Osteocyte (in vitro differentiated cells): ENCODE measurements around the gene CDC34. TPM values are rescaled to one million over a fixed set of nuclear protein-coding genes. Genes with fewer than 3 reads are reported as not detected.

Experiments
- DNase-seq: peaks from one replicate; pipeline ENCODE4 v3.0.0; 2021; ENCODE audit warnings: mixed read lengths; ENCODE audit not compliant: unreplicated experiment; ENCODE audit errors: extremely low spot score
- H3K27ac Mint-ChIP-seq: one replicate; pipeline ENCODE4 v1.8.0; 2021; ENCODE audit warnings: mild to moderate bottlenecking, mixed read lengths; ENCODE audit not compliant: unreplicated experiment
- H3K27me3 Mint-ChIP-seq: one replicate; pipeline ENCODE4 v1.8.0; 2021; ENCODE audit warnings: mixed read lengths; ENCODE audit not compliant: unreplicated experiment
- H3K36me3 Mint-ChIP-seq: one replicate; pipeline ENCODE4 v1.8.0; 2021; ENCODE audit warnings: mixed read lengths; ENCODE audit not compliant: unreplicated experiment
- H3K4me1 Mint-ChIP-seq: one replicate; pipeline ENCODE4 v1.8.0; 2021; ENCODE audit warnings: mixed read lengths; ENCODE audit not compliant: unreplicated experiment
- H3K4me3 Mint-ChIP-seq: one replicate; pipeline ENCODE4 v1.8.0; 2021; ENCODE audit warnings: mild to moderate bottlenecking, moderate library complexity, mixed read lengths; ENCODE audit not compliant: unreplicated experiment
- H3K9me3 Mint-ChIP-seq: one replicate; pipeline ENCODE4 v1.8.0; 2021; ENCODE audit warnings: mixed read lengths; ENCODE audit not compliant: unreplicated experiment
- total RNA-seq: library from RNA; stranded (reverse); gene quantifications from 2 replicates; pipeline ENCODE4 v1.2.1, GENCODE V29; 2021
- TF ChIP-seq, protein P1 (sequence below): fragments of 200-600 bp; sonication (generic); IDR thresholded peaks from 2 replicates; pipeline ENCODE4 v1.5.0; 2021; ENCODE audit warnings: antibody characterized with exemption, mild to moderate bottlenecking, moderate library complexity

CDC34 gene
- total RNA-seq, 1 donor from 2014 or later, result 65.3 TPM

DNA sequence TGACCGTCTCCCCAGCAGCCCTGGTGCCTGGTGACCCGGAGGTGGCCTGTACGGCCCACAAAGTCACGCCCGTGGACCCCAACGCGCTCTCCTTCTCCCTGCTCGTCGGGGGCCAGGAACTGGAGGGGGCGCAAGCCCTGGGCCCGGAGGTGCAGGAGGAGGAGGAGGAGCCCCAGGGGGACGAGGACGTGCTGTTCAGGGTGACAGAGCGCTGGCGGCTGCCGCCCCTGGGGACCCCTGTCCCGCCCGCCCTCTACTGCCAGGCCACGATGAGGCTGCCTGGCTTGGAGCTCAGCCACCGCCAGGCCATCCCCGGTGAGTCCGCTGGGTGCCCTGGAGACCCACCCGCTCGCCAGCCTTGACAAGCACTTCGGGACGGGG lies 33.1 kb upstream of the CDC34 start:
- TF ChIP-seq, protein P1, sequence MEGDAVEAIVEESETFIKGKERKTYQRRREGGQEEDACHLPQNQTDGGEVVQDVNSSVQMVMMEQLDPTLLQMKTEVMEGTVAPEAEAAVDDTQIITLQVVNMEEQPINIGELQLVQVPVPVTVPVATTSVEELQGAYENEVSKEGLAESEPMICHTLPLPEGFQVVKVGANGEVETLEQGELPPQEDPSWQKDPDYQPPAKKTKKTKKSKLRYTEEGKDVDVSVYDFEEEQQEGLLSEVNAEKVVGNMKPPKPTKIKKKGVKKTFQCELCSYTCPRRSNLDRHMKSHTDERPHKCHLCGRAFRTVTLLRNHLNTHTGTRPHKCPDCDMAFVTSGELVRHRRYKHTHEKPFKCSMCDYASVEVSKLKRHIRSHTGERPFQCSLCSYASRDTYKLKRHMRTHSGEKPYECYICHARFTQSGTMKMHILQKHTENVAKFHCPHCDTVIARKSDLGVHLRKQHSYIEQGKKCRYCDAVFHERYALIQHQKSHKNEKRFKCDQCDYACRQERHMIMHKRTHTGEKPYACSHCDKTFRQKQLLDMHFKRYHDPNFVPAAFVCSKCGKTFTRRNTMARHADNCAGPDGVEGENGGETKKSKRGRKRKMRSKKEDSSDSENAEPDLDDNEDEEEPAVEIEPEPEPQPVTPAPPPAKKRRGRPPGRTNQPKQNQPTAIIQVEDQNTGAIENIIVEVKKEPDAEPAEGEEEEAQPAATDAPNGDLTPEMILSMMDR, result no peak
- no peak overlapping the region for H3K27ac Mint-ChIP-seq
- no peaks in the 10 kb centered on the region for H3K9me3 Mint-ChIP-seq
- DNase-seq, result no peak
- H3K4me3 Mint-ChIP-seq, result no peak overlapping the region
- H3K27me3 Mint-ChIP-seq, result peaks cover 16% of the 10 kb centered on the region
- H3K36me3 Mint-ChIP-seq, result no peaks in the 10 kb centered on the region
- no peaks in the 10 kb centered on the region for H3K4me1 Mint-ChIP-seq

GRCh38 chr19:498977-499623 lies 32.5 kb upstream of the CDC34 start:
- no peak overlapping the region for H3K27ac Mint-ChIP-seq
- DNase-seq, result no peak
- peaks cover 16% of the 10 kb centered on the region for H3K27me3 Mint-ChIP-seq
- TF ChIP-seq, protein P1, result no peak
- no peaks in the 10 kb centered on the region for H3K4me1 Mint-ChIP-seq
- H3K4me3 Mint-ChIP-seq, result no peak overlapping the region
- no peaks in the 10 kb centered on the region for H3K36me3 Mint-ChIP-seq
- no peaks in the 10 kb centered on the region for H3K9me3 Mint-ChIP-seq

DNA sequence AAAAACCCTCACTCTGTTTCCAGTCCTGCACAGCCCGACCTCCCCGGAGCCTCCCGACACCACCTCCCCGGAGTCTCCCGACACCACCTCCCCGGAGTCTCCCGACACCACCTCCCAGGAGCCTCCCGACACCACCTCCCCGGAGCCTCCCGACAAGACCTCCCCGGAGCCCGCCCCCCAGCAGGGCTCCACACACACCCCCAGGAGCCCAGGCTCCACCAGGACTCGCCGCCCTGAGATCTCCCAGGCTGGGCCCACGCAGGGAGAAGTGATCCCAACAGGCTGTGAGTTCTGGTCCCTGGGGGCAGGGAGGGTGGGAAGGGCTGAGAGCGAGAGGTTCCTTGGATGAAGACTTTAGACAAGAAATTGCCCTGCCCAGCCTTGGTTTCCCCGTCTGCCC lies 29.9 kb upstream of the CDC34 start:
- TF ChIP-seq, protein P1, result no peak
- no peaks in the 10 kb centered on the region for H3K9me3 Mint-ChIP-seq
- no peak for DNase-seq
- H3K4me3 Mint-ChIP-seq, result no peak overlapping the region
- H3K36me3 Mint-ChIP-seq, result no peaks in the 10 kb centered on the region
- H3K4me1 Mint-ChIP-seq, result peaks cover 6% of the 10 kb centered on the region
- H3K27me3 Mint-ChIP-seq, result peaks cover 13% of the 10 kb centered on the region
- H3K27ac Mint-ChIP-seq, result no peak overlapping the region

DNA sequence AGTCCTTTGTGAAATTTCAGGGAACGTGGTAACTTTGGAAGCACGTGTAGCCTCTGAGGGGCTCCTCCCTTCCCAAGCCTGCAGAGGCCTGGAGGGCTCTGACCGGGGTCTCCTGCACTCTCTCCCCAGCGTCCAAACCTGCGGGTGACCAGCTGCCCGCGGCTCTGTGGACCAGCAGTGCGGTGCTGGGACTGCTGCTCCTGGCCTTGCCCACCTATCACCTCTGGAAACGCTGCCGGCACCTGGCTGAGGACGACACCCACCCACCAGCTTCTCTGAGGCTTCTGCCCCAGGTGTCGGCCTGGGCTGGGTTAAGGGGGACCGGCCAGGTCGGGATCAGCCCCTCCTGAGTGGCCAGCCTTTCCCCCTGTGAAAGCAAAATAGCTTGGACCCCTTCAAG lies 26.9 kb upstream of the CDC34 start:
- Mint-ChIP-seq H3K27ac (no peak overlapping the region), H3K36me3 (peaks cover 4% of the 10 kb centered on the region), H3K4me1 (peaks cover 19% of the 10 kb centered on the region), H3K9me3 (no peaks in the 10 kb centered on the region), H3K27me3 (peaks cover under 1% of the 10 kb centered on the region), H3K4me3 (no peak overlapping the region)
- TF ChIP-seq, protein P1, result no peak
- no peak for DNase-seq

DNA sequence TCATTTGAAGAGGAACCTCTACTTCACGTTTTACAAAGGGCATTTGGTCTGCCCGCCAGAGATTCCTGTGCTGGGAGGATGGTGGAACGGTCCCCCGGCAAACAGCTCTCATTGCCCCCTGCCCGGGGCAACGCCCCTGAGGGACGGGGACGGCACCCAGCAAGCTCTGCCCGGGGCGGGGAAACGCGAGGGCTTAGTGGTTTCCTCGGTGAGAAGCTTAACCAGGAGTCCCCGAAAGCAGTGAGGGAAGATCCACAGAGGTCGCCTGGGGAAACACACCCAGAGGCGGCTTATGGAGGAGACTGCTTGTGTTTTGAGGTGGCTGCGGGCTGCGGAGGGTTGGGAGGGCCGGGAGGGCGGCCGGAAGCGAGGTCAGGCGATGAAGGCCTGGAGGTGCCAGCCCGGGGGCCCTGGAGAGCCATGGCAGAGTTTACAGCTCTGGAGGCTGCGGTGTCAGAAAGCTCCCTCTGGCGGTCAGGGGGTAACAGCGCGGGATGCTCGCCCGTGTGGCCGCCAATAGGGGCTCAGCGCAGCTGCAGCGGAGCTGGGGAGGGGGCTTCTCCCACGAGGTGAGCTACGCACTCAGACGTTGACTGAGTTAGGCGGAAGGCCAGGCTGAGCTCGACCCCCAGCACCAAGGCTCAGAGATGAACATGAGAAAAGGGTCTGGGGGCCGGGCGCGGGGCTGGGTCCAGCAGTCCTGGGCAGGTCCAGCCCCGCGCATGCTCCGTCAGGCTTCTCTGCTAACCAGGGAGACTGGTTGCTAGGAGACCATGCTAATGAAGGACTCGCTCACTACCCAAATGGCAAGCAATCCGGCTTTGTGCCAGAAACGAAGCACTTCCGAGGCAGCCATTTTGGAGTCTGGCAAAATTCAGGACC lies 24.9 kb upstream of the CDC34 start:
- TF ChIP-seq, protein P1, result peak; percentile 99
- H3K27me3 Mint-ChIP-seq, result no peaks in the 10 kb centered on the region
- peaks cover 4% of the 10 kb centered on the region for H3K36me3 Mint-ChIP-seq
- H3K4me3 Mint-ChIP-seq, result peak overlapping the region; percentile 84
- DNase-seq, result peak; percentile 96
- no peaks in the 10 kb centered on the region for H3K9me3 Mint-ChIP-seq
- H3K4me1 Mint-ChIP-seq, result peaks cover 29% of the 10 kb centered on the region
- peak overlapping the region; percentile 96 for H3K27ac Mint-ChIP-seq
